ENCODE data around the gene ARFIP1. TPM values are rescaled to one million over a fixed set of nuclear protein-coding genes. Genes with fewer than 3 reads are reported as not detected.

The ARFIP1 gene
- total RNA-seq, 3 donors from 2014 or later (not counting 1 experiment from before 2014, with no cell fraction given): 13.7 to 20.6 (median 14.6) TPM

- H3K4me3 Mint-ChIP-seq: no peak overlapping the region
- TF ChIP-seq, protein P1, sequence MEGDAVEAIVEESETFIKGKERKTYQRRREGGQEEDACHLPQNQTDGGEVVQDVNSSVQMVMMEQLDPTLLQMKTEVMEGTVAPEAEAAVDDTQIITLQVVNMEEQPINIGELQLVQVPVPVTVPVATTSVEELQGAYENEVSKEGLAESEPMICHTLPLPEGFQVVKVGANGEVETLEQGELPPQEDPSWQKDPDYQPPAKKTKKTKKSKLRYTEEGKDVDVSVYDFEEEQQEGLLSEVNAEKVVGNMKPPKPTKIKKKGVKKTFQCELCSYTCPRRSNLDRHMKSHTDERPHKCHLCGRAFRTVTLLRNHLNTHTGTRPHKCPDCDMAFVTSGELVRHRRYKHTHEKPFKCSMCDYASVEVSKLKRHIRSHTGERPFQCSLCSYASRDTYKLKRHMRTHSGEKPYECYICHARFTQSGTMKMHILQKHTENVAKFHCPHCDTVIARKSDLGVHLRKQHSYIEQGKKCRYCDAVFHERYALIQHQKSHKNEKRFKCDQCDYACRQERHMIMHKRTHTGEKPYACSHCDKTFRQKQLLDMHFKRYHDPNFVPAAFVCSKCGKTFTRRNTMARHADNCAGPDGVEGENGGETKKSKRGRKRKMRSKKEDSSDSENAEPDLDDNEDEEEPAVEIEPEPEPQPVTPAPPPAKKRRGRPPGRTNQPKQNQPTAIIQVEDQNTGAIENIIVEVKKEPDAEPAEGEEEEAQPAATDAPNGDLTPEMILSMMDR (IDR thresholded peaks at IDR 0.05): no peak
- WGBS (ENCODE audit: insufficient coverage): no CpG with 5 or more reads among the region's 3 CpGs
- DNase-seq (no peak), ATAC-seq (no peak)
- no peaks in the 10 kb centered on the region for H3K36me3 Mint-ChIP-seq
- H3K4me1 ChIP-seq (ENCODE audit: control insufficient read depth, insufficient read depth, low read length): no peaks in the 10 kb centered on the region
- no peaks in the 10 kb centered on the region for H3K9me3 ChIP-seq (ENCODE audit: control insufficient read depth, insufficient read depth, low read length)
- no peaks in the 10 kb centered on the region for H3K27me3 ChIP-seq (ENCODE audit: control insufficient read depth, insufficient read depth, low read length)
- no peaks in the 10 kb centered on the region for H3K36me3 ChIP-seq (ENCODE audit: control insufficient read depth, insufficient read depth, low read length)
- intact Hi-C loops (cut with micrococcal nuclease): no loop called here
- H3K4me1 Mint-ChIP-seq: peaks cover 0 to 4% of the 10 kb centered on the region in 2 donors
- no peak overlapping the region for H3K27ac Mint-ChIP-seq
- no peak overlapping the region for H3K27ac ChIP-seq (ENCODE audit: low read length)
- peaks cover 5 to 7% of the 10 kb centered on the region in 2 donors for H3K27me3 Mint-ChIP-seq (ENCODE audit: low read depth in 2 of 2)
- H3K4me3 ChIP-seq (ENCODE audit: low read length): no peak overlapping the region
- no peaks in the 10 kb centered on the region for H3K9me3 Mint-ChIP-seq
Observed at GRCh38 chr4:152771741-152772533, 7.8 kb upstream of the ARFIP1 start.

DNA sequence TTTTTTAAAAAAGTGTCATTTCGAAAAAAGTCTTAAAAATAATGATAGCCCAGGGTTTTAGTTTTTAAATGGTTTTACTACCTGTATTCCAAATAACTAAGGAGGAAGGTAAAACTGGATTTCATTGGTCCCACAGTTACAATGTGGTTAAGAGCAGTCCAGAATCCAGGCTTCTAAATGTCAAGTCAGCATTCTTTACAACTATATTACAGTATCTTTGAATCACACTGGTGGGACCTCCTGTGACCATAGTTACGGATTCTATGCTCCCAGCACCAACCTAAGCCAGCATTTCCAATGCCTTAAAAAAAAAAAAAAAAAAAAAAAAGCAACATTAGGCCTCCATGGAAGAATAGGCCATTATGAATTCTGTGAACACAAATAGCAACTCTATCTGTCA is 6.4 kb upstream of the ARFIP1 start:
- H3K9me3 ChIP-seq (ENCODE audit: control insufficient read depth, insufficient read depth, low read length): no peaks in the 10 kb centered on the region
- Mint-ChIP-seq H3K27me3 (ENCODE audit: low read depth in 2 of 2) (peaks cover 5 to 18% of the 10 kb centered on the region in 2 donors), H3K9me3 (no peaks in the 10 kb centered on the region), H3K4me3 (no peak overlapping the region), H3K4me1 (peaks cover 2 to 6% of the 10 kb centered on the region in 2 donors), H3K36me3 (no peaks in the 10 kb centered on the region), H3K27ac (no peak overlapping the region)
- intact Hi-C loops (cut with micrococcal nuclease): no loop called here
- H3K4me3 ChIP-seq (ENCODE audit: low read length): no peak overlapping the region
- H3K27me3 ChIP-seq (ENCODE audit: control insufficient read depth, insufficient read depth, low read length): no peaks in the 10 kb centered on the region
- no peak overlapping the region for H3K27ac ChIP-seq (ENCODE audit: low read length)
- H3K4me1 ChIP-seq (ENCODE audit: control insufficient read depth, insufficient read depth, low read length): no peaks in the 10 kb centered on the region
- DNase-seq (no peak), ATAC-seq (no peak)
- TF ChIP-seq, protein P1 (IDR thresholded peaks at IDR 0.05): no peak
- no peaks in the 10 kb centered on the region for H3K36me3 ChIP-seq (ENCODE audit: control insufficient read depth, insufficient read depth, low read length)
- WGBS (ENCODE audit: insufficient coverage): 88% methylated on average over 1 of the region's 2 CpGs

DNA sequence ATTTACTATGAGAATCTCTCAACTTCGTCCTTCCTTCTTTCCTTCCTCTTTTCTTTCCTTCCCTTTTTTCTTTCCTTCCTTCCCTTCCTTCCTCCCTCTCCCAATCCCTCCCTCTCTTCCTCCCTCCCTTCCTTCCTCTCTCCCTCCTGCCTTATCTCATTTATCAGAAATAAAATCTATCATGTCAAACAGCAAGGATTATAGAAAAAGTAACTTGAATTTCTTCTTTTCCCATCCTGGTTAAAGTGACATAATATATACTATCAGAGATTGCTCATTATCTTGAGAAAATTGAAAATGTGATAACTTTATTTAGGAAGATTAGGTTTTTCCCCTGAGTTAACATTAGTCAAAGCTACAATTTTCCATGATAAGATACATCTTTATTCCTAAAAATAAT is 5.8 kb upstream of the ARFIP1 start:
- DNase-seq (no peak), ATAC-seq (no peak)
- no peaks in the 10 kb centered on the region for H3K9me3 Mint-ChIP-seq
- H3K27ac Mint-ChIP-seq: no peak overlapping the region
- TF ChIP-seq, protein P1 (IDR thresholded peaks at IDR 0.05): no peak
- peaks cover 8 to 13% of the 10 kb centered on the region in 2 donors for H3K4me1 Mint-ChIP-seq
- intact Hi-C loops (cut with micrococcal nuclease): no loop called here
- H3K27ac ChIP-seq (ENCODE audit: low read length): no peak overlapping the region
- H3K4me3 Mint-ChIP-seq: no peak overlapping the region
- H3K4me3 ChIP-seq (ENCODE audit: low read length): no peak overlapping the region
- peaks cover 5 to 18% of the 10 kb centered on the region in 2 donors for H3K27me3 Mint-ChIP-seq (ENCODE audit: low read depth in 2 of 2)
- H3K4me1 ChIP-seq (ENCODE audit: control insufficient read depth, insufficient read depth, low read length): peaks cover 3% of the 10 kb centered on the region
- H3K9me3 ChIP-seq (ENCODE audit: control insufficient read depth, insufficient read depth, low read length): no peaks in the 10 kb centered on the region
- no peaks in the 10 kb centered on the region for H3K27me3 ChIP-seq (ENCODE audit: control insufficient read depth, insufficient read depth, low read length)
- H3K36me3 ChIP-seq (ENCODE audit: control insufficient read depth, insufficient read depth, low read length): no peaks in the 10 kb centered on the region
- WGBS (ENCODE audit: insufficient coverage): 44% methylated on average over 1 of the region's 1 CpG
- no peaks in the 10 kb centered on the region for H3K36me3 Mint-ChIP-seq

All from natural killer cell (primary cell).